8988T (cell line): ENCODE results near the gene LMOD1.

Source experiments
- DNase-seq: peaks from one replicate; pipeline ENCODE4 v3.0.0; 2011

LMOD1 gene

DNA sequence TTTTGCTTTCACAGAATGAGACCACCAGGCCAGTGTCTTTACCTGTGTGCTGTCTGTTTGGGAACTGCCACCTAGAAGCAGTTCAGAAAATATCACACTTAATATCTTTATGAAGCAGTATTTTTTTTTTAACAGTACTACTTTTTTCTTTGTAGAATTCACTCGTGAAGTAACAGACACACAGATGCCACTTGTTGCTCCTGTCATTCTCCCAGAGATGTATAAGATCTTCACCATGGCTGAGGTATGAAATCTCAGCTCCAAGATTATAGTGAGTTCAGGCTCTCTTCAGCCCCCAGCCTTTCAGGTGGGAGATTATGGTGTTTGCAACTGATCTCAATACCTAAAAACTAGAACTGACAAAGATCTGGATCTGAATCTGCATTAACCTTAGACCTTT, 94.4 kb downstream of the LMOD1 start:
- no peak for DNase-seq

DNA sequence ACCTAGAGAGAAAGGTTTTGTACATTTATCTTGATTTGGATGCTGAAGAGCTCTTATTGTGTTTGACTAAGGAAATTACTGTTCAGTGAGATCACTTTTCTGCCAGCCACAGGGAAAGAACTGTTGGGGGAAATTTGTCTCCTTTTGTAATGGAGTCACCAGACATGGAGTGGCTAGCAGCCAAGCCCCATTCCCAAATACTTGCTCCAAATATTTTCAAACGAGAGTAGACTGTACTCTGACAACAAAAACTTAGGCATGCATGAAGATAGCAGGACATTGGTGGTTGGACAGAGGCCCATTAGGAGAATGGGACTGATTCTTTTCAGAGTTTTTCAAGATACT, 96.3 kb downstream of the LMOD1 start:
- no peak for DNase-seq

DNA sequence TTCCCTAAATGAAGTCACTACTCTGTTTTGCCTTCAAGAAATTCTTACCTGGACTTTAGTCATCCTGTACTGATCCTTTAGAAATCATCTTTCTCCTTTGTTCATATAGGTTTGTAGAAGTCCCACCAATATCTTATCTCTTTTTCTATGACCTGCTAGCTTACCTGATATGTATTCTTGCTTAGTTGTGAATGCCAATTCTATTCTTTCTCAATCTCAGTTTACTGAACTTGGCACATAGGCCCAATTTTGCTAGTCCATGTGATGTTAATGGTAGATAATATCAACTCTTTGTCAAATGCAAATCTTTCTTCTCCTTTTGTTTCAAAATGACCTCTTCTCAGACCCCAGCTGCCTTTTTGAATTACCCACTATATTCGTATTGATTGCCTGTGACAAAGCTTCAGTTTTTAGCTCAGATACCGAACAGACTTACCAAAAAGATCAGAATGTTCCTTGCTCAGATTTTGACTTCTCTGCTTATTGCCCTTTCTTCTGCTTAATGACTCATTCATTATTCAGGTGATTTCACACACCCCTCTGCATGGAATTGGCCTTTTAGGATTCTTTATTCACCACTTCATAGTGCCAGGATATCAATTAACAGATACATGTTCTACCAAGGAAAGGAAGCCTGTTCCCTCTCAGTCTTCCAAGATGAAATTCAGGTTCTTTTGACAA, 96.8 kb downstream of the LMOD1 start:
- no peak for DNase-seq

DNA sequence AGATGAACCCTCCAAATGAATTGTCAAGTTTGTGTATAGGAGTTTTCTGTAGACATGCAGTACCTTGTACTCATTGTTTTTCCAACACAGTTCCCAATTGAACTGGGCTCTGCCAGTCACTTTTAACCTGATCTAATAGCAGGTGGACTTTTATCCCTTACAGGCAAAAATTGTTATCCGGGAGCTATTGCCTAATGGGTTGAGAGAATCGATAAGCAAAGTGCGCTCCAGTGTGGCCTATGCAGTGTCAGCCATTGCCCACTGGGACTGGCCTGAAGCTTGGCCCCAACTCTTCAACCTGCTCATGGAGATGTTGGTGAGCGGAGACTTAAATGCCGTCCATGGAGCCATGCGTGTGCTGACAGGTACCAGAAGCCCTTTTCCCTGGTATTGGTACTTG, 98.1 kb downstream of the LMOD1 start:
- no peak for DNase-seq

DNA sequence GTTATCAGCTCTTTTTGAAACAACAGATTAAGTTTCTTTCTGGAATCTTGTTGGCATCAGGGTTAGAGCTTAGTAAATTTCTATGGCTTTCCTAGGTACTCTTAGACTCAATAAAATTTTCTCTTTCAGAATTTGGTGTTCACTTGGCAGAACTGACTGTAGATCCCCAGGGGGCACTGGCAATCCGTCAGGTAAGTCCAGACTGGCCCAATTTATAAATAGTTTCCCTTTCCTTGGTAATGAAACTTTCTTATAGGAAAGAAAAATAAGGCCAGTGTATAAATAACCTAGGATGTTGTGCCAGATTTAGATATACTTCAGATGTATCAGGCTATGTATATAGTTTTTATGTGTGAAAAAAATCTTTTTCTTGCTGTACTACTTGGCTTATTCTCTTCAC, 99.2 kb downstream of the LMOD1 start:
- DNase-seq: no peak
